GM19025 (cell line): ENCODE results near the gene PALD1.

Experiments
- ATAC-seq: cut with Tn5 transposase; IDR thresholded peaks from one replicate; pipeline ENCODE4 v1.9.1; 2021; ENCODE audit warnings: mild to moderate bottlenecking, low read depth, moderate library complexity; ENCODE audit not compliant: unreplicated experiment

The PALD1 gene

DNA sequence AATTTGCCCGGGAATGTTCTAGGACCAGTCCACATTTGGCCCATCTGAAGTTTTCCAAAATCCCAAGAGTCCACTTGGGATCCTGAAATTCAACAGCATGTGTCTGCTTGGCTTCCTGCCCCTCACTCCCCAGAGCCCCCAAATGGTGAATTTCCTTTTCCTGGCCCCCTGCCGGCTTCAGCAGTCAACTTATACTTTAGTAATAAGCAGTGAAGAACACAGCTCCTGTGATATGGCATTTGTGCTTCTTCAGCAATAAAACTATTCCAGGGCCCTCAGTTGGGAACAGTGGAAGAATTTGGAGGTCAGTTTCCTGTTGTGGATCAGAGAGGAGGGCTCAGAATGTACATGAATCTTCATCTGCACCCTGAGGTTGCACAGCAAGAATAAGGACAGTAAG lies 72.9 kb downstream of the PALD1 start:
- no peak for ATAC-seq

DNA sequence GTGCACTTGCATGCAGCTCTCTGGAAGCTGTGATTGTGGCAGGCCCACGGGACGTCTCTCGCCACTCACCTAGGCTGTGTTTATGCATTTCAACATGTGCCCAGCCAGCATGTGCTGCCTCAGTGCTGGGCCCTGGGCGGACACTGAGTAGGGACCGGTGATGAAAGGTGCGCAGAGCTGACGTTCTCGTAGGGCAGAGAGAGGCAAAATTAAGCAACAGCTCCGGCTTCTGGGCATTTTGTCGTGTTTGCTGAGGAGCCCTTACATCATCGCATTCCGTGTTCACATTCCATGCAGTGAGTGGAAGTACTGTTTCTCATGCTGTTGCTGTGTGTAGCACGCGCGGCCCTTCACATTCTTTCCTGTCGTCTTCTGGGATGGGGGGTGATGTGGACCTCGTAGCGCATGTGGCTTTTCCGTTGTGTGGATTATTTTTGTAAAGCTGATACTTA lies 73.4 kb downstream of the PALD1 start:
- ATAC-seq: no peak

DNA sequence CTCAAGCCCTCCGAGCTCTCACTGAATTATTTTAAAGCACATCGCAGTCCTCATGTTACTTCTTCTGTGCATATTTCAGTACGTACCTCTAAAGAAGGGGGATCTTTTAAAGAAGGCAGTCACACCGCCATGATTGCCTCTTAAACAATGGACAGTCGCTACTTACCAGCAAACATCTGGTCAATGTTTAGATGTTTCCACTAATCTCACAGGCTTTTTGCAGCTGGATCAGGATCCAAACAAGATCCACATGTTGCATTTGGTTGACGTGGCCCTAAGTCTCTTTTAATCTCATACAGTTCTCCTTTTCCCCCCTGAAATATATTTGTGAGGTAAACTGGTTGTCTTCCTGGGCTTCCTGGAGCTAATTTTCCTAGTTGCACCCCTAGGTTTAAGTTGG lies 74.0 kb downstream of the PALD1 start:
- ATAC-seq: no peak

- ATAC-seq: no peak
These were observed 76.8 kb downstream of the PALD1 start for GRCh38 chr10:70555371-70555770.

- no peak for ATAC-seq
These were observed 78.7 kb downstream of the PALD1 start for GRCh38 chr10:70557086-70557845.

- no peak for ATAC-seq
These were observed 79.3 kb downstream of the PALD1 start for GRCh38 chr10:70557876-70558275.

DNA sequence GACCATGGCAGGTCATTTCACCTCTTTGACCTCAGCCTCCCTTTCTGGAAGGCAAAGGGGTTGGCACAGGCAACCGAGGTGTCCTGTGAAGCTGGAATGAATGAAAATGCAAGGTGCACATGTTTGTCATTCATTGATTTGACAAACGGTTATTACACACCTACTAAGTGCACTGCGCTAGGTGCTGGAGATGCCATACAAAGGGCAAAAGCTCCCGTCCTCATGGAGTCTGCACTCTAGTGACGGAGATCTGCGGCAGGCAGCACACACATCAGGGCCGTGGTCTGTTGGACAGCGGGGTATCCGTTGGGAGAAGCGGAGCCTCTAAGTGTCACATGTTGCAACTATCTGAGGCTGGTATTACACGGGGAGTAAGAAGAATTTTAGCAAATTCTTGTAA lies 79.7 kb downstream of the PALD1 start:
- ATAC-seq: no peak

GRCh38 chr10:70558871-70559810 lies 80.6 kb downstream of the PALD1 start:
- peak; percentile 72 for ATAC-seq

GRCh38 chr10:70559861-70560260 lies 81.3 kb downstream of the PALD1 start:
- no peak for ATAC-seq

DNA sequence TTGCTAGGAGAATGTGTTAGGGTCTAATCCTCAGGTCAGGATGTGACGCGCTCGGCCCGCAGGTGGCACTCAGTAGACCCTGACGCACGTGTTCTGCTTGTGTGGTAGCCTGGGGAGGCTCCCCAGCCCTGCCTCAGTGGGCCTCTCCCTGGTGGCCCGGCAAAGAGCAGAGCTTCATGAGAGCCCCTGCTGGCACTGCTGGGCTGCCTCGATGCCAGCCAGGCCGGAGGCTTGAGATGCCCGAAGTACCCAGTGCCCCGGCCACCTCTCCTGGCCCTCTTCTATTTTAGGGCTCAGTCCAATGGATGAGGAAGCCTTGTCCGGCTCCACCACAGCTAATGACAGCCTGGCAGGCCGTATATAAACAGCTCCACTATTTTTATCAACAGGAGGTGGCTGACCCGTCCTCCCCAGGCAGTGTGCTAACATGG lies 82.0 kb downstream of the PALD1 start:
- no peak for ATAC-seq

DNA sequence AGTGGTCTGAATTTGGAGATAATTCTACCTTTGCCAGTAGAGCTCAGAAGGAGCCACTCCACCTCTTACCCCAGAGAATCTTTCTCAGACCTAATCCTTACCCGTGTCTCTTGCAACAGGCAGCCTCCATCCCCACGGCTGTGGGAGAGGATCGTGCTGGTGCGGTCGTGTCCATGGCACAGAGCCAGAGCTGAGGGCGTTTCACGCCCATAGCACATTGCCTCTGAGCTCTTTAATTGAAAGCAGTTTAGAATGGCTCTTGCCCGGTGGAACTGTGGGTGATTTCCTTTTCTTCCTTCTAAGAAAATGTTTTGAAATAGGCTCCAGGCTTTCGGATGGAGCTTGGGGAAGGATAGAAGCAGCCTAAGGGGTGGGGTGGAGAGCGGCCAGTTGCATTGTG lies 82.5 kb downstream of the PALD1 start:
- ATAC-seq: no peak

DNA sequence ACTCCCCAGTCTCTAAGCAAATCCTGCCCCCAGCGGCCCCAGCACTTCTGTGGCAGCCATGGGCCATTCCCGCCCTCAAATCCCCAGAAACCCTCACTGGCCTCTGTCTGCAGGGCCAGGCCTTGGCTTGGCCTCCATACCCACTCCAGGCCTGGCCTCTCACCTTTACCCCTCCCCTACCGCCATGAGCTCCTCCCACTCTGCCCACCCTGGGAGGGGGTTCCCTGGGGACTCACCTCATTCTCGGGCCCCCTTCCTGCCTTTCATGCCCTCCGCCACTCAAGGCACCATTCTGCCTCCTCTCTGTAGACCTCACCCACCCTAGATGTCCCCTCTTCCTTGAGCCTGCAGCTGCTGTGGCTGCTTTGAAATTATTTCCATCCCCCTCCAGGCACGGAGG lies 83.0 kb downstream of the PALD1 start:
- ATAC-seq: no peak

DNA sequence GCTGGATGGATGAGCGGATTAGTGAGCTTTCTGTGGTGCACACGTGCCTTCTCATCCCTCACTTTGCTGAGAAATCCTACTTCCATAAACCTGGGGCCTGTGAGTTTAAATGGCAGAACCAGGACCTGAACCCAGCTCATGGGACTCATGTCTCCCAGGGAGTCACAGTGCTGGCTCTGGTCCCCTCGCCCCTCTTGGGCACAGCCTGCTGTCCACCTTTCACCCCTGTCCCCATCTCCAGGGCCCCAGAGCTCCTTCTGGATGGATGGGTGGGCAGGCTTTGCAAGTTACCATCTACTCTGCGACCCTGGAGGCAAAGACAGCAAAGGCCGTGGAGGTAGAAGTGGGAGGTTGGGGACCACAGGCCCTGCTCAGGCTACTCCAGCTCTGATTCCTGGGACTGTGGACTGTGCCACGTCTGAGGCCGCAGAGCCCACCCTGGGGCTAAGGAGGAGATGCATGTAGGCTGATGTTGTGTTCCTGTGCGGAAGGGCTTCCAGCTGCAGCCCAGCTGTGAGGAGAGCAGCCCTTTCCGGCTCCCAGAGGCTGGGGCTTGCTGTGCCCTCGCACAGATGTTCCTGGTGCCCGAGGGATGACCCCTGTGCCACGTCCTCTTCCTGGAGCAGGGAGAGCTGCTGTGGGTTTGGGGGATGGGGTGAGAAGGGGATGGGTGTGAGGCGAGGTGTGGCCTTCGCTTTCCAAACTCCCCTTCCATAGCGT lies 83.6 kb downstream of the PALD1 start:
- ATAC-seq: no peak

- ATAC-seq: no peak
These were observed 84.7 kb downstream of the PALD1 start for GRCh38 chr10:70563230-70563629.

GRCh38 chr10:70564113-70564725 lies 85.7 kb downstream of the PALD1 start:
- no peak for ATAC-seq

- ATAC-seq: no peak
These were observed 86.4 kb downstream of the PALD1 start for GRCh38 chr10:70564901-70565351.

DNA sequence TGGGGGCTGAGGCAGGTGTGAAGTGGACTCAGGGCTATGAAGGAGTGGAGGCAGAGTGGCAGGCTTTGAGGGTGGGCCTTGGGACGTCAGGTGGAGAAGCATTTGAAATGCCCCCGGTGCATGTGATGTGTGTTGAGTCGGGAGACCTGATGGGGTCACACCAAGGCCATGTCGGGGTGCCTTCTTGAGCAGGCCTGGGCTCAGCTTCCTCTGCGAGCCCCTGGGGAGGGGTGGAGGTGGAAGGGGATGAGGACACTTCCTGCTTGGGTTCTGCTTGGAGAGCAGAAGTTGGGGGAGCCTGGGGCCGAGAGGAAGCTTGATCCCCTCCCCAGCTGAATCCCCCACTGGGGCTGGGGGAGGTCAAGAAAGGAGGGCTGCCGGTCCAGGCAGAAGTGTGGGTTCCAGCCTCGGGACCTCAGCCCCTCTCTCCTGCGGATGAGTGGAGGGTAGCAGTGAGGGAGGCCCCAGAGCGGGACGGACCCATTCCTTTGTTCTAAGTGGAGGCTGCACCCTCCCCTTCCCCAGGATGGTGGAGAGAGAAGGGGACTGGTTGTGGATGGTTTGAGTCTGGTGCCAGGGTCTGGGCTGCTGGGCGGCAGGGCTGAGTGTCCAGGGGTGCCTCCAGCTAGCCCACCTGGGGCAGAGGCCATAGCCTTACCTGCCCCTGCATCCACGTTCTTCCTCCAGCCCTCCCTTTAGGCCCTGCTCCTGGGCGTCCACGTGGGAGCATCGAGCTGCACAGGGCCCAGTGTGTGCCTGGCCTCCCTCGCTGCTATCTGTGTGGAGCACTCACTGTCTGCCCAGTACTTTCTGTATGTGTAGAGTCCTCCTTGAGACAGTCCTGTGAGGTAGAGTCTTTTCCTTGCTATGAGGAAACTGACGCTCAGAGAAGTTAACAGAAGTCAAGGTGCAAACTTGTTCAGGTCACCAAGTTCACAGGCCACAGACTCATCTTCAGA lies 87.3 kb downstream of the PALD1 start:
- no peak for ATAC-seq

DNA sequence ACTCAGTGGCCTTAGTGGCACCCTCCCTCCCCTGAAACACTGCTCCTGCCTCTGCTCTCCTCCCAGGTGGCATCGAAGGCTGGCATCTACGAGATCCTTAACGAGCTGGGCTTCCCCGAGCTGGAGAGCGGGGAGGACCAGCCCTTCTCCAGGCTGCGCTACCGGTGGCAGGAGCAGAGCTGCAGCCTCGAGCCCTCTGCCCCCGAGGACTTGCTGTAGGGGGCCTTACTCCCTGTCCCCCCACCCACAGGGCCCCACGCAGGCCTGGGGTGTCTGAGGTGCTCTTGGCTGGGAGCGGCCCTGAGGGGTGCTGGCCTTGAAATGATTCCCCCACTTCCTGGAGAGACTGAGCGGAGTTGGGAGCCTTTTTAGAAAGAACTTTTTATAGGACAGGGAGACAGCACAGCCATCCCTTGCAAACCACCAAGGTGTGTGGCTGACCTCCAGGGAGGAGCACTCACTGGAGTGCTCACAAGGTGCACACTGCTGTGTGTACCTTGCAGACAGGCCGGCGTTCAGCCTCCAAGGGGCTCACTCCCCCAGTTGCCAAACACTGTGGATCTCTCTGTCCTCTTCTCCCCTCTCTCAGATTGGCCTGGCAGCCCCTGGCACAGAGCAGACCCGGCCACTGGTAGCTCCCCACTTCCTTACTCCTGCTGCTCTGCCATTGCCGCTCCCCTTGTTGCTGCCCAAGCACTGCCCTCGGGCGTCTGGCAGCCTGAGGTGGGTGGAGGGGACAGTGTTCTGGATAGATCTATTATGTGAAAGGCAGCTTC lies 88.1 kb downstream of the PALD1 start:
- ATAC-seq: no peak

GRCh38 chr10:70567603-70568002 lies 89.0 kb downstream of the PALD1 start:
- ATAC-seq: no peak
